ENCODE results near the gene HMGN5. TPM values are rescaled to one million over a fixed set of nuclear protein-coding genes. Genes with fewer than 3 reads are reported as not detected.

Gene HMGN5
- total RNA-seq, 2 experiments from 2014 or later: 2.0 to 15.3 TPM

GRCh38 chrX:81120258-81120935 lies 81.3 kb downstream of the HMGN5 start:
- POLR2A ChIA-PET: interaction anchor here (0.9 to 1.2 kb wide), 2 partner anchors 81 to 445 kb away, joined by 3 to 4 read pairs; partner anchors contain the start of genes HMGN5 and SH3BGRL
- peak; percentile 17 for DNase-seq (ENCODE audit: low spot score)

GRCh38 chrX:81114757-81115156 lies 87.0 kb downstream of the HMGN5 start:
- ChIA-PET POLR2A (no interaction called here), CTCF (ENCODE audit: unreplicated experiment) (no interaction called here)
- H3K79me2 ChIP-seq (ENCODE audit: insufficient read depth, low read depth, low read length): peaks cover 19% of the 10 kb centered on the region; the same call in 1 of the 2 replicates
- no peak overlapping the region for H3K27ac ChIP-seq (ENCODE audit: low read depth, low read length, poor library complexity, severe bottlenecking)
- peaks cover 24% of the 10 kb centered on the region for H3K36me3 ChIP-seq (ENCODE audit: insufficient read depth, low read length)
- no peaks in the 10 kb centered on the region for H3K9me3 ChIP-seq (ENCODE audit: low read length)
- no TSS peak for BruUV-seq (replicated peaks)
- DNase-seq (ENCODE audit: low spot score): no peak
- H4K20me1 ChIP-seq (ENCODE audit: insufficient read depth, low read length): no peaks in the 10 kb centered on the region
- peaks cover 10% of the 10 kb centered on the region for H3K4me1 ChIP-seq (ENCODE audit: insufficient read depth, low read length, poor library complexity, severe bottlenecking)
- H3K4me3 ChIP-seq (ENCODE audit: low read depth, low read length, poor library complexity, severe bottlenecking): no peak overlapping the region
- TF ChIP-seq CTCF (conservative IDR thresholded peaks at IDR 0.05; ENCODE audit: low read length) (no peak), EZH2phosphoT487 (IDR thresholded peaks at IDR 0.05; ENCODE audit: borderline replicate concordance, low read depth, low read length) (no peak)
- intact Hi-C loops (cut with micrococcal nuclease; ENCODE audit: unreplicated experiment): no loop called here
- no peak overlapping the region for H2AFZ ChIP-seq (ENCODE audit: low read length)
- no peak overlapping the region for H3K4me2 ChIP-seq (ENCODE audit: low read length)
- H3K9me2 ChIP-seq (ENCODE audit: insufficient read depth, low read length): no peaks in the 10 kb centered on the region

More at GRCh38 chrX:81120258-81120935, 81.3 kb downstream of the HMGN5 start:
- BruUV-seq (replicated peaks): no TSS peak
- Histone ChIP-seq H4K20me1 (ENCODE audit: insufficient read depth, low read length) (no peaks in the 10 kb centered on the region), H3K27ac (ENCODE audit: low read depth, low read length, poor library complexity, severe bottlenecking) (peak overlapping the region; percentile 58), H3K4me1 (ENCODE audit: insufficient read depth, low read length, poor library complexity, severe bottlenecking) (peaks cover 15% of the 10 kb centered on the region), H3K36me3 (ENCODE audit: insufficient read depth, low read length) (peaks cover 14% of the 10 kb centered on the region), H3K9me2 (ENCODE audit: insufficient read depth, low read length) (no peaks in the 10 kb centered on the region), H3K4me3 (ENCODE audit: low read depth, low read length, poor library complexity, severe bottlenecking) (peak overlapping the region; percentile 82), H3K4me2 (ENCODE audit: low read length) (peak overlapping the region; percentile 70), H3K9me3 (ENCODE audit: low read length) (no peaks in the 10 kb centered on the region), H3K79me2 (ENCODE audit: insufficient read depth, low read depth, low read length) (peaks cover 30% of the 10 kb centered on the region; the same call in 1 of the 2 replicates), H2AFZ (ENCODE audit: low read length) (peak overlapping the region; percentile 95; the same call in 1 of the 2 replicates)
- no peak for TF ChIP-seq EZH2phosphoT487 (IDR thresholded peaks at IDR 0.05; ENCODE audit: borderline replicate concordance, low read depth, low read length)
- no peak for TF ChIP-seq CTCF (conservative IDR thresholded peaks at IDR 0.05; ENCODE audit: low read length)
- intact Hi-C loops (cut with micrococcal nuclease; ENCODE audit: unreplicated experiment): loop anchor here (2.0 to 5.0 kb wide), 3 partner anchors 82 to 308 kb away; partner anchors contain the start of genes HMGN5 and SH3BGRL
- CTCF ChIA-PET (ENCODE audit: unreplicated experiment): no interaction called here

- Histone ChIP-seq H2AFZ (ENCODE audit: low read length) (no peak overlapping the region), H3K4me1 (ENCODE audit: insufficient read depth, low read length, poor library complexity, severe bottlenecking) (no peaks in the 10 kb centered on the region), H3K9me3 (ENCODE audit: low read length) (no peaks in the 10 kb centered on the region), H3K27ac (ENCODE audit: low read depth, low read length, poor library complexity, severe bottlenecking) (no peak overlapping the region), H4K20me1 (ENCODE audit: insufficient read depth, low read length) (no peaks in the 10 kb centered on the region), H3K4me2 (ENCODE audit: low read length) (no peak overlapping the region), H3K36me3 (ENCODE audit: insufficient read depth, low read length) (peaks cover 10% of the 10 kb centered on the region), H3K4me3 (ENCODE audit: low read depth, low read length, poor library complexity, severe bottlenecking) (no peak overlapping the region), H3K9me2 (ENCODE audit: insufficient read depth, low read length) (no peaks in the 10 kb centered on the region), H3K79me2 (ENCODE audit: insufficient read depth, low read depth, low read length) (no peaks in the 10 kb centered on the region)
- no peak for DNase-seq (ENCODE audit: low spot score)
- ChIA-PET CTCF (ENCODE audit: unreplicated experiment) (no interaction called here), POLR2A (no interaction called here)
- intact Hi-C loops (cut with micrococcal nuclease; ENCODE audit: unreplicated experiment): no loop called here
- no peak for TF ChIP-seq EZH2phosphoT487 (IDR thresholded peaks at IDR 0.05; ENCODE audit: borderline replicate concordance, low read depth, low read length)
- TF ChIP-seq CTCF (conservative IDR thresholded peaks at IDR 0.05; ENCODE audit: low read length): no peak
- no TSS peak for BruUV-seq (replicated peaks)
Measured at GRCh38 chrX:81110286-81110685, 91.4 kb downstream of the HMGN5 start.

All from OCI-LY7 (cell line).